Measurements from ENCODE around the gene FNTB.

Gene FNTB

DNA sequence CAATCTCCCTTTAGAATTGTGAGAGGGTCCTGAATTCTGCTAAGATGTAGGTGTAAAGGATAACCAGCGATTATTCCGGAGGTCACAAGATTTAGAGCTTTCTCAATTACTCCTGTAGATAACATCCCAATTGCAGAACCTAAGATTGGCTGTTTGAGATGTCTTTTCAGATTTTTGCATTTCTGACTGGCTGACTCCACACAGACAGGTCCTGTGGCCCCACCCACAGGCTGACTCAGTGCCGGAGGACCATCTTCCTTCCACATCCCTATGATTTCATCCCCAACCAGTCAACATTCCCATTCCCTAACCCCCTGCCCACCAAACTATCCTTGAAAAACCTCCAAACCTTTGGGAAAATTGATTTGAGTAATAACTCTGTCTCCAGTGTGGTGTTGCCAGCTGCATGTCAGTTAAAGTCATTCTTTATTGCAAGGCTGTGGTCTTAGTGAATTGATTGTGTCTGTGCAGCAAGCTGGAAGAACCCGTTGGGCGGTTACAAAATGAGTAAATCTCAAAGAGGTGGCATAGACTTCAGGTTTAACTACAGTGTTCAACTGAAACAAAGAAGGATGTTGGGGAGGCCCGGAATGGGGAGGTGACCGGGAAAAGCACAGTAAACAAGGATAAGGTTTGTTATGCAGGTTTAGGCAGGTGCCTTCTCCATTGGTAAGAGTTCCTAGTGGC, 10.6 kb downstream of the FNTB start:
- H3K27ac ChIP-seq (ENCODE audit: low read depth in 2 of 2, low read length in 2 of 2), result no peak overlapping the region
- no peaks in the 10 kb centered on the region for H3K27me3 ChIP-seq (ENCODE audit: control insufficient read depth in 2 of 2, insufficient read depth in 2 of 2, low read length in 2 of 2)
- no peaks in the 10 kb centered on the region for H3K9me3 ChIP-seq (ENCODE audit: control insufficient read depth in 2 of 2, low read length in 2 of 2)
- no peaks in the 10 kb centered on the region for H3K36me3 ChIP-seq (ENCODE audit: control insufficient read depth in 2 of 2, insufficient read depth in 2 of 2, low read length in 2 of 2)
- peaks cover 0 to 2% of the 10 kb centered on the region in 2 donors for H3K4me1 ChIP-seq (ENCODE audit: control insufficient read depth in 2 of 2, insufficient read depth in 2 of 2, low read length in 2 of 2)
- H3K9ac ChIP-seq (ENCODE audit: low read depth in 1 of 2, low read length in 2 of 2), result no peak overlapping the region
- no peak overlapping the region for H3K4me3 ChIP-seq (ENCODE audit: low read length in 2 of 2)

DNA sequence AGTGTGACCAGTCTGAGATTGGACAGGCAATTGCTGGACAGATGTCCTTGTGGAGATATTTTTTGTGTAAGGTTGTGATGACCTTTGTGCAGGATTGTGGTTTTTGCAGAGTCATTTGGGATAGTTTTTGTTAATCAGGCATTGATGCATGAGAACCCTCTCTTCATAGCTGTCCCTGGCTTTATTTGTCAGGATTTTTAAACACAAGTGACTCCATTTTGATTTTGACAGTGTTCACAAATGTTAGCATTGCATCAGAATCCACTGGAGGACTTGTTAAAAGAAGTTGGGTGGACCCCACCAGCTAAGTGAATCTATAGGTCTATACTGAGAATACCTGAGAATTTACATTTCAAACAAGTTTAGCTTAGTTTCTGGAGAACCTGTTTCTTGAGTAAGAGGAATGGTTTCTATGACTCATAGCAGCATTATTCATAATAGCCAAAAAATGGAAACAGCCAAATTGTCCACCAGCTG, 11.8 kb downstream of the FNTB start:
- Histone ChIP-seq H3K9ac (ENCODE audit: low read depth in 1 of 2, low read length in 2 of 2) (no peak overlapping the region), H3K27ac (ENCODE audit: low read depth in 2 of 2, low read length in 2 of 2) (no peak overlapping the region), H3K9me3 (ENCODE audit: control insufficient read depth in 2 of 2, low read length in 2 of 2) (no peaks in the 10 kb centered on the region), H3K4me3 (ENCODE audit: low read length in 2 of 2) (no peak overlapping the region), H3K36me3 (ENCODE audit: control insufficient read depth in 2 of 2, insufficient read depth in 2 of 2, low read length in 2 of 2) (no peaks in the 10 kb centered on the region), H3K27me3 (ENCODE audit: control insufficient read depth in 2 of 2, insufficient read depth in 2 of 2, low read length in 2 of 2) (no peaks in the 10 kb centered on the region), H3K4me1 (ENCODE audit: control insufficient read depth in 2 of 2, insufficient read depth in 2 of 2, low read length in 2 of 2) (no peaks in the 10 kb centered on the region)

DNA sequence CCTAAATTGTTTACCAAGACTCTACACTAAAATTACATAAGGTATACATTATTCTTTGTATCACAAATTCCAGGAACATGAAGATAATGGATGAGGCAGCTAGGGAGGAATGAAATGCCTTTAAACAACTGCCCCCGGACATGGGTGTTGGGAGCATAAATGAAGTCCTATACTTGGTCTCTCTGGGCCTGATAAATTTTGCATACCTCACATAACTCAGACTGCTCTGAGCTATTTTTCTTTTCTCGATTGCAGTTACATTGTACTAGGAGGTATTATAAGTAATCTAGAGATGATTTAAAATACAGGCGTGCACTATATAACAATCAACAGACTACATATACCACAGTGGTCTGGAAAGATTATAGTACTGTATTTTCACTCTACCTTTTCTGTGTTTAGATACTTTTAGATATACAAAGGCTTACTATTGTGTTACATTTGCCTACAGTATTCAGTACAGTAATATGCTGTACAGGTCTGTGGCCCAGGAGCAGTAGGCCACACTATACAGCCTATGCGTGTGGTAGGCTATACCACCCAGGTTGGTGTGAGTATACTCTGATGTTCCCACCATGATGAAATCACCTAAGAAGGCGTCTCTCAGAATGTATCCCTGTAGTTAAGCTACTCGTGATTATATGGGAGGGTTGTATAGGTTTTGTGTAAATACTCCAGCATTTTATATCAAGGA, 14.3 kb downstream of the FNTB start:
- Histone ChIP-seq H3K27ac (ENCODE audit: low read depth in 2 of 2, low read length in 2 of 2) (no peak overlapping the region), H3K4me3 (ENCODE audit: low read length in 2 of 2) (no peak overlapping the region), H3K4me1 (ENCODE audit: control insufficient read depth in 2 of 2, insufficient read depth in 2 of 2, low read length in 2 of 2) (no peaks in the 10 kb centered on the region), H3K9ac (ENCODE audit: low read depth in 1 of 2, low read length in 2 of 2) (no peak overlapping the region), H3K9me3 (ENCODE audit: control insufficient read depth in 2 of 2, low read length in 2 of 2) (no peaks in the 10 kb centered on the region), H3K36me3 (ENCODE audit: control insufficient read depth in 2 of 2, insufficient read depth in 2 of 2, low read length in 2 of 2) (peaks cover 2 to 6% of the 10 kb centered on the region in 2 donors), H3K27me3 (ENCODE audit: control insufficient read depth in 2 of 2, insufficient read depth in 2 of 2, low read length in 2 of 2) (no peaks in the 10 kb centered on the region)

DNA sequence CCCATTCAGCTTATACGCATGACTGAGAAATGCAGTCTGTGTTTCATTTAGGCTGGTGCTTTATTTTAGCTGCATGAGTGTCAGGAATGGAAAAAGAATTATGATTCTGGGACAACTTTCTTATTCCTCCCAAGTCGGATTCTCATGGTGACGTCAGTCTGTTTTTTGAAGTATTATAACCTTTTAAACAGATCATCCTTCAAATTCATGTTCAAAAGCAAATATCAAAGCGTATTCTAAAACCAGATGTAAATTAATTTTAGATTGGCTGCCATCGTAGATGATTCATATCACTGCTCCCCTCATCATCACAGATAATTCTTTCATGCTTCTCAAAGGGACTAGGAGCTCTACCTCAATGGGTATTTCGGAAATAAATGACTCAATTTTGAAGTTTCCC, 15.0 kb downstream of the FNTB start:
- Histone ChIP-seq H3K4me1 (ENCODE audit: control insufficient read depth in 2 of 2, insufficient read depth in 2 of 2, low read length in 2 of 2) (no peaks in the 10 kb centered on the region), H3K4me3 (ENCODE audit: low read length in 2 of 2) (no peak overlapping the region), H3K9ac (ENCODE audit: low read depth in 1 of 2, low read length in 2 of 2) (no peak overlapping the region), H3K27ac (ENCODE audit: low read depth in 2 of 2, low read length in 2 of 2) (no peak overlapping the region), H3K36me3 (ENCODE audit: control insufficient read depth in 2 of 2, insufficient read depth in 2 of 2, low read length in 2 of 2) (peaks cover 4 to 6% of the 10 kb centered on the region in 2 donors), H3K27me3 (ENCODE audit: control insufficient read depth in 2 of 2, insufficient read depth in 2 of 2, low read length in 2 of 2) (no peaks in the 10 kb centered on the region), H3K9me3 (ENCODE audit: control insufficient read depth in 2 of 2, low read length in 2 of 2) (no peaks in the 10 kb centered on the region)

DNA sequence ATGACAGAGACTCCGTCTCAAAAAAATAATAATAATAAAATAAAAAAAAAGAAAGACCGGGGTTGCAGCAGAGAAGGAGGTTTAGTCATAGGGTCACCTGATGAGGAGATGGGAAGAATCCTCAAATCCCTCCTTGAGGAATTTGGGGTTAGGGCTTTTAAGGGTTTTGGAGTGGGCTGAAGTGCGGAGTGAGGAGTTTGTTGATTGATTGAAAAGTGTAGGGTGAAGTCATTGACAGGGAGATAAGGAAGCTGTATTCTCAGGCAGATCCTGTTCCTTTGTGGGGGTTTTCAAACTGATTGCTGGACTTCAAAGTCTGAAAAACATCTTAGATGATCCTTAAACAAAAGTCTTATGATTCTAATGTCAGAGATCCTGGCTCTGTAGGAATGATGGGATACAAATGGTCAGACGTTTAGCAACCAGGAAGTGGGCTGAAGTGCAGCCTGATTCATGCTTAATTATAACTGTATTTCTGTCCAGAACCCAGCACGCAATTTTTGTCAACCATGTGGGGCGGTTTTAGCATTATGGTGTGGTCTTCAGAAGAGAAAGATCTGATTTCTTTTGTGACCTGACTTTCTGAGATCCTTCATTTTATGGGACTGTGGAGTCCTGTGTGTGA, 16.0 kb downstream of the FNTB start:
- no peak overlapping the region for H3K9ac ChIP-seq (ENCODE audit: low read depth in 1 of 2, low read length in 2 of 2)
- no peaks in the 10 kb centered on the region for H3K4me1 ChIP-seq (ENCODE audit: control insufficient read depth in 2 of 2, insufficient read depth in 2 of 2, low read length in 2 of 2)
- no peak overlapping the region for H3K27ac ChIP-seq (ENCODE audit: low read depth in 2 of 2, low read length in 2 of 2)
- no peak overlapping the region for H3K4me3 ChIP-seq (ENCODE audit: low read length in 2 of 2)
- no peaks in the 10 kb centered on the region for H3K9me3 ChIP-seq (ENCODE audit: control insufficient read depth in 2 of 2, low read length in 2 of 2)
- no peaks in the 10 kb centered on the region for H3K27me3 ChIP-seq (ENCODE audit: control insufficient read depth in 2 of 2, insufficient read depth in 2 of 2, low read length in 2 of 2)
- H3K36me3 ChIP-seq (ENCODE audit: control insufficient read depth in 2 of 2, insufficient read depth in 2 of 2, low read length in 2 of 2), result peaks cover 4 to 6% of the 10 kb centered on the region in 2 donors

DNA sequence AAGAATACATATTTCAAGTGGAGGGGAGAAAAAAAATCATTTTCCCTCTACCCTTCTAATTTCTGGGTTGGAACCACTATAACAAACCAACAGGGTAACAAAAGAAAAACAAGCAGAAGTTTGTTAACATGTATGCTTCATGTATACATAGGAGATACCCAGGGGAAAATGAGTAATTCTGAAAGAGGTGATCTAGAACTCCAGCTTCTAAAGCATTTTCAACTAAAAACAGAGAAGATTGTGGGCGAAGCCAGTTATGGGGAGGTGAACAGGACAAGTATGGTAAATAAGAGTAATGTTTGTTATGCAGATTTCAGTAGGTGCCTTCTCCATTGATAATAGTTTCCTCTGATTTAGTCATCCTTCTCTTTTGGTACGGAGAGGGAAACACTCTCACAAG, 16.7 kb downstream of the FNTB start:
- Histone ChIP-seq H3K27ac (ENCODE audit: low read depth in 2 of 2, low read length in 2 of 2) (no peak overlapping the region), H3K9ac (ENCODE audit: low read depth in 1 of 2, low read length in 2 of 2) (no peak overlapping the region), H3K4me1 (ENCODE audit: control insufficient read depth in 2 of 2, insufficient read depth in 2 of 2, low read length in 2 of 2) (no peaks in the 10 kb centered on the region), H3K36me3 (ENCODE audit: control insufficient read depth in 2 of 2, insufficient read depth in 2 of 2, low read length in 2 of 2) (peaks cover 4 to 6% of the 10 kb centered on the region in 2 donors), H3K4me3 (ENCODE audit: low read length in 2 of 2) (no peak overlapping the region), H3K27me3 (ENCODE audit: control insufficient read depth in 2 of 2, insufficient read depth in 2 of 2, low read length in 2 of 2) (no peaks in the 10 kb centered on the region), H3K9me3 (ENCODE audit: control insufficient read depth in 2 of 2, low read length in 2 of 2) (no peaks in the 10 kb centered on the region)

DNA sequence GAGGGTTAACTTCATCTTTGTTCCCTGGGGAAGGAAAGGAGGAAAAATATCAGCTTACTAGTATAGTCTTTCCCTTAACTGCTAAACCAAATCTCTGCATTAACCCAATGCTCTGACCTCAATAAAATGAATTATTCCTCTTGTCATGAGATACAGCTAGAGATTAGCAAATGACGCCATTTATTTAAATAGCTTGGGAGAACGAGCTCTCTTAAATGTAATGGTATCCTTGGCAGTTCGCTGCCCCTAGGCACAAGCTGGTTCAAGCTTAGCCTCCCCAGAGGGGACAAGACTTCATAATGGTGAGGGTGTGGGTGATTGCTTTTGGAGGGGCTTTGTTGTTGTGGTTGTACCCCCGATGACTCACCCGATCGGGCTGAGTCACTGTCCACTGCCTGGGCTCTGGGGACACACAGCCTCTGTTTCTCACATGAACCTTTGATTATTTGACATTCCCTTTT, 19.6 kb downstream of the FNTB start:
- Histone ChIP-seq H3K9me3 (ENCODE audit: control insufficient read depth in 2 of 2, low read length in 2 of 2) (no peaks in the 10 kb centered on the region), H3K9ac (ENCODE audit: low read depth in 1 of 2, low read length in 2 of 2) (no peak overlapping the region), H3K36me3 (ENCODE audit: control insufficient read depth in 2 of 2, insufficient read depth in 2 of 2, low read length in 2 of 2) (peaks cover 6 to 8% of the 10 kb centered on the region in 2 donors)

DNA sequence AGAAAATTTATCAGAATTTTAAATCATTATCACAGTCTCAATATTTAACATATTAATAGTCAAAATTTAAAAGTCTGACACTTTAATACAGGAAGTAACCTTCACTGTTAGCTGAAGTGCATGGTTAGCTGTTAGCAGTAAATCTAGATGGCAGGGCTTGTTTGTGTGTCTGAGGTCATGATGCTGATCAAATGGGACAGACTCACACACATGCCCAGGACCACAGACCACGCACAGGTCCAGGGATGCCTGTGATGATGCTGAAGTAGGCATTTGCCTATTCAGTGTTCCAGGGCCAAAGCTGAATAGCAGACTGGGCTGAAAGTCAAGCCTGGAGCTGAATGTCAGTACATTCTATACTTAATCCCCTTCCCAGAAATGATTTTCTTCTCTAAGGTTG, 20.5 kb downstream of the FNTB start:
- H3K36me3 ChIP-seq (ENCODE audit: control insufficient read depth in 2 of 2, insufficient read depth in 2 of 2, low read length in 2 of 2), result peaks cover 6 to 11% of the 10 kb centered on the region in 2 donors
- H3K4me3 ChIP-seq (ENCODE audit: low read length in 2 of 2), result no peak overlapping the region
- no peaks in the 10 kb centered on the region for H3K9me3 ChIP-seq (ENCODE audit: control insufficient read depth in 2 of 2, low read length in 2 of 2)
- no peak overlapping the region for H3K27ac ChIP-seq (ENCODE audit: low read depth in 2 of 2, low read length in 2 of 2)
- no peaks in the 10 kb centered on the region for H3K4me1 ChIP-seq (ENCODE audit: control insufficient read depth in 2 of 2, insufficient read depth in 2 of 2, low read length in 2 of 2)
- H3K9ac ChIP-seq (ENCODE audit: low read depth in 1 of 2, low read length in 2 of 2), result no peak overlapping the region
- H3K27me3 ChIP-seq (ENCODE audit: control insufficient read depth in 2 of 2, insufficient read depth in 2 of 2, low read length in 2 of 2), result no peaks in the 10 kb centered on the region

More for the DNA sequence above, 19.6 kb downstream of the FNTB start:
- no peaks in the 10 kb centered on the region for H3K4me1 ChIP-seq (ENCODE audit: control insufficient read depth in 2 of 2, insufficient read depth in 2 of 2, low read length in 2 of 2)
- H3K4me3 ChIP-seq (ENCODE audit: low read length in 2 of 2), result no peak overlapping the region
- no peaks in the 10 kb centered on the region for H3K27me3 ChIP-seq (ENCODE audit: control insufficient read depth in 2 of 2, insufficient read depth in 2 of 2, low read length in 2 of 2)
- no peak overlapping the region for H3K27ac ChIP-seq (ENCODE audit: low read depth in 2 of 2, low read length in 2 of 2)

DNA sequence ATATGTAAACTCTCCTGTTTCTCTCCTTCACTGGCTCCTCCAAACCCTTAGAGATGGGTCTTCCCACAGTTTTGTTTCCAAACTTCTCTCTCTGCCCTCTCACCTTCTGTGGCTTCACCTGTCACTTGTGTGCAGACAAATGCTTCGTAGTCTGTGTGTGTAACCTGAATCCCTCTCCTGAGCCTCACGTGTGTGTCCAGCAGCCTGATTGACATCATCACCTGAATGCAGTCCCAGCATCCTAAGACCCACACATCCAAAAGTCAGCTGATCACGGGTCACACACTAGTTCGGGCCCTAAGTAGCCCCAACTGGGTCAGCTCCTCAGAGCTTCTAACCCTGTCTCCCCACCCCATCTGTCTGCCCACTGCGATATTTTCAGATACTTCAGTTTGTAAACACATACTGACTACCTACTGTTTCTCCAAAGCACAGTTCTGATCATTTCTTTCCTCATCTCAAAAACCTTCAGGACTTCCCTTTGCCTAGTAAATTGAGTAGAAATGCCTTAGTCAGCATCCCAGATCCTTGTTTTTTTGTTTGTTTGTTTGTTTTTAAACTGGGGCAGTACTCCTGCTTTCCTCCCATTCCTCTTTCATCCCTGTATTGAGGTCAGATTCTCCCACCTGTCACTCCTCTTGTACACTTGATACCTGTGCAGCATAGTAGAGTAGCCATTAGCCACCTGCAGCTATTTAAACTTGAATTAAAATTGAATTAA, 23.7 kb downstream of the FNTB start:
- H3K27ac ChIP-seq (ENCODE audit: low read depth in 2 of 2, low read length in 2 of 2), result no peak overlapping the region
- no peak overlapping the region for H3K4me3 ChIP-seq (ENCODE audit: low read length in 2 of 2)
- no peak overlapping the region for H3K9ac ChIP-seq (ENCODE audit: low read depth in 1 of 2, low read length in 2 of 2)
- H3K27me3 ChIP-seq (ENCODE audit: control insufficient read depth in 2 of 2, insufficient read depth in 2 of 2, low read length in 2 of 2), result no peaks in the 10 kb centered on the region
- peaks cover 6 to 28% of the 10 kb centered on the region in 2 donors for H3K36me3 ChIP-seq (ENCODE audit: control insufficient read depth in 2 of 2, insufficient read depth in 2 of 2, low read length in 2 of 2)
- H3K4me1 ChIP-seq (ENCODE audit: control insufficient read depth in 2 of 2, insufficient read depth in 2 of 2, low read length in 2 of 2), result no peaks in the 10 kb centered on the region
- H3K9me3 ChIP-seq (ENCODE audit: control insufficient read depth in 2 of 2, low read length in 2 of 2), result no peaks in the 10 kb centered on the region

DNA sequence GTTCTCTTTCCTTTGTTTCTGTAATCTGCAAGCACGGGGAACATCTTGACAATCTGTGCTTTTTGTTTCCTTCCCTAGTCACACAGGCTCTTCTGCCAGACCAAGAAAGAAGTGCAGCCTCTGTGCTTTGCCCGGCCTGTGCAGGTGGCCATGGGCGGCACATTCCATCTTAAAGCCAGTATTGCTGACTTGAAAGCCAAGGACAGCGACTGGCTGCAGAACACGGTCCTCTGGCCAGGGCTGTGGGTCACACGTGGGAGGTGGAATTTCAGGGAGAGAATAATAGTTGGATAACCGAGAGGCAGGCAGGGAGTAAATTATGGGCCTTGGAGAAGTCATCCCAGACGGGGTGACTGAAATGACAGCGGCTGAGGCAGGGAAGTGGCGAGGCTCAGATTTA, 24.8 kb downstream of the FNTB start:
- no peak overlapping the region for H3K27ac ChIP-seq (ENCODE audit: low read depth in 2 of 2, low read length in 2 of 2)
- H3K27me3 ChIP-seq (ENCODE audit: control insufficient read depth in 2 of 2, insufficient read depth in 2 of 2, low read length in 2 of 2), result no peaks in the 10 kb centered on the region
- no peaks in the 10 kb centered on the region for H3K9me3 ChIP-seq (ENCODE audit: control insufficient read depth in 2 of 2, low read length in 2 of 2)
- H3K4me3 ChIP-seq (ENCODE audit: low read length in 2 of 2), result no peak overlapping the region
- H3K9ac ChIP-seq (ENCODE audit: low read depth in 1 of 2, low read length in 2 of 2), result no peak overlapping the region
- no peaks in the 10 kb centered on the region for H3K4me1 ChIP-seq (ENCODE audit: control insufficient read depth in 2 of 2, insufficient read depth in 2 of 2, low read length in 2 of 2)
- H3K36me3 ChIP-seq (ENCODE audit: control insufficient read depth in 2 of 2, insufficient read depth in 2 of 2, low read length in 2 of 2), result peaks cover 7 to 37% of the 10 kb centered on the region in 2 donors
